DOHH2 (cell line): ENCODE measurements around the gene MEIS3.

Experiments used
- H3F3A ChIP-seq: fragments of 200-600 bp; sonication (generic), shearing (Covaris generic); 2 replicates; pipeline ENCODE4 v1.6.0; 2016; ENCODE audit warnings: antibody characterized with exemption, mild to moderate bottlenecking; ENCODE audit not compliant: control insufficient read depth, insufficient read depth
- H3K27ac ChIP-seq: fragments of 200-600 bp; sonication (generic); 2 replicates; pipeline ENCODE4 v1.5.1; 2014; ENCODE audit warnings: low read depth, mild to moderate bottlenecking, low read length, moderate library complexity
- H3K27me3 ChIP-seq: fragments of 200-600 bp; sonication (generic); 2 replicates; pipeline ENCODE4 v1.6.1; 2014; ENCODE audit warnings: mild to moderate bottlenecking, low read length, mixed read lengths; ENCODE audit not compliant: control insufficient read depth
- H3K36me3 ChIP-seq: fragments of 200-600 bp; sonication (generic); 2 replicates; pipeline ENCODE4 v1.6.1; 2014; ENCODE audit warnings: mild to moderate bottlenecking, low read length, moderate library complexity, mixed read lengths; ENCODE audit not compliant: control insufficient read depth
- H3K4me1 ChIP-seq: fragments of 200-600 bp; sonication (generic); 2 replicates; pipeline ENCODE4 v1.6.1; 2014; ENCODE audit warnings: mild to moderate bottlenecking, low read length, mixed read lengths; ENCODE audit not compliant: control insufficient read depth
- H3K4me2 ChIP-seq: fragments of 200-600 bp; sonication (generic); 2 replicates; pipeline ENCODE4 v1.6.0; 2014; ENCODE audit warnings: mild to moderate bottlenecking, low read length, moderate library complexity
- H3K4me3 ChIP-seq: fragments of 200-600 bp; sonication (generic); 2 replicates; pipeline ENCODE4 v1.5.1; 2014; ENCODE audit warnings: mild to moderate bottlenecking, low read length, mixed read lengths
- H3K79me2 ChIP-seq: fragments of 200-600 bp; sonication (generic); 2 replicates; pipeline ENCODE4 v1.6.1; 2014; ENCODE audit warnings: mild to moderate bottlenecking, low read length, mixed read lengths; ENCODE audit not compliant: control insufficient read depth
- H3K9me2 ChIP-seq: fragments of 200-600 bp; sonication (generic); replicated peaks from 2 replicates; pipeline ENCODE4 v1.6.1; 2014; ENCODE audit warnings: mild to moderate bottlenecking, low read length, mixed read lengths; ENCODE audit not compliant: control insufficient read depth
- H3K9me3 ChIP-seq: fragments of 200-600 bp; sonication (generic); 2 replicates; pipeline ENCODE4 v1.6.1; 2014; ENCODE audit warnings: antibody characterized with exemption, low read length, mixed read lengths; ENCODE audit not compliant: control insufficient read depth, insufficient read depth
- H4K20me1 ChIP-seq: fragments of 200-600 bp; sonication (generic); 2 replicates; pipeline ENCODE4 v1.6.0; 2014; ENCODE audit warnings: low read depth, mild to moderate bottlenecking, antibody characterized with exemption, low read length, moderate library complexity; ENCODE audit not compliant: control insufficient read depth, insufficient read depth
- CTCF ChIP-seq: fragments of 200-600 bp; sonication (generic); IDR thresholded peaks from one replicate; pipeline ENCODE4 v1.5.1; 2014; ENCODE audit warnings: antibody characterized with exemption, mild to moderate bottlenecking, low read depth, low read length; ENCODE audit not compliant: poor library complexity, severe bottlenecking
- EZH2phosphoT487 ChIP-seq: fragments of 200-600 bp; sonication (generic); IDR thresholded peaks from 2 replicates; pipeline ENCODE4 v1.6.1; 2017; ENCODE audit warnings: borderline replicate concordance, mild to moderate bottlenecking, antibody characterized with exemption, low read length, moderate library complexity, mixed read lengths

The MEIS3 gene

GRCh38 chr19:47436712-47437401, 17.5 kb upstream of the MEIS3 start:
- Histone ChIP-seq H3K4me1 (peaks cover 20% of the 10 kb centered on the region), H3K27ac (no peak overlapping the region), H3F3A (peaks cover 9% of the 10 kb centered on the region), H3K27me3 (peaks cover 21% of the 10 kb centered on the region), H4K20me1 (no peaks in the 10 kb centered on the region), H3K36me3 (no peaks in the 10 kb centered on the region), H3K4me2 (no peak overlapping the region), H3K9me2 (no peaks in the 10 kb centered on the region), H3K4me3 (no peak overlapping the region), H3K79me2 (no peaks in the 10 kb centered on the region), H3K9me3 (no peaks in the 10 kb centered on the region)
- TF ChIP-seq EZH2phosphoT487, result no peak
- peak; percentile 86 for TF ChIP-seq CTCF

GRCh38 chr19:47435883-47436417, 16.6 kb upstream of the MEIS3 start:
- H3K9me3 ChIP-seq, result no peaks in the 10 kb centered on the region
- H3K36me3 ChIP-seq, result no peaks in the 10 kb centered on the region
- H3K27ac ChIP-seq, result no peak overlapping the region
- no peak overlapping the region for H3K4me3 ChIP-seq
- H3K27me3 ChIP-seq, result peaks cover 16% of the 10 kb centered on the region; the same call in 1 of the 2 replicates
- H3K4me1 ChIP-seq, result peaks cover 20% of the 10 kb centered on the region
- H3F3A ChIP-seq, result peaks cover 9% of the 10 kb centered on the region
- TF ChIP-seq EZH2phosphoT487 (no peak), CTCF (no peak)
- no peaks in the 10 kb centered on the region for H4K20me1 ChIP-seq
- H3K4me2 ChIP-seq, result no peak overlapping the region
- no peaks in the 10 kb centered on the region for H3K79me2 ChIP-seq
- H3K9me2 ChIP-seq, result no peaks in the 10 kb centered on the region

GRCh38 chr19:47435196-47435595, 15.9 kb upstream of the MEIS3 start:
- Histone ChIP-seq H3K4me2 (no peak overlapping the region), H3K27ac (no peak overlapping the region), H4K20me1 (no peaks in the 10 kb centered on the region), H3K27me3 (peaks cover 13% of the 10 kb centered on the region; the same call in 1 of the 2 replicates), H3K9me3 (no peaks in the 10 kb centered on the region), H3K36me3 (no peaks in the 10 kb centered on the region), H3K4me3 (no peak overlapping the region), H3F3A (peaks cover 9% of the 10 kb centered on the region), H3K4me1 (peaks cover 20% of the 10 kb centered on the region), H3K9me2 (no peaks in the 10 kb centered on the region), H3K79me2 (no peaks in the 10 kb centered on the region)
- TF ChIP-seq EZH2phosphoT487, result no peak
- no peak for TF ChIP-seq CTCF
